ENCODE data around the gene WBP1.
"Not testable (repeated sequence)": the region's sequence is repeated elsewhere in the genome, so short reads cannot be mapped to it uniquely, and the experiment has no call there.

The WBP1 gene

DNA sequence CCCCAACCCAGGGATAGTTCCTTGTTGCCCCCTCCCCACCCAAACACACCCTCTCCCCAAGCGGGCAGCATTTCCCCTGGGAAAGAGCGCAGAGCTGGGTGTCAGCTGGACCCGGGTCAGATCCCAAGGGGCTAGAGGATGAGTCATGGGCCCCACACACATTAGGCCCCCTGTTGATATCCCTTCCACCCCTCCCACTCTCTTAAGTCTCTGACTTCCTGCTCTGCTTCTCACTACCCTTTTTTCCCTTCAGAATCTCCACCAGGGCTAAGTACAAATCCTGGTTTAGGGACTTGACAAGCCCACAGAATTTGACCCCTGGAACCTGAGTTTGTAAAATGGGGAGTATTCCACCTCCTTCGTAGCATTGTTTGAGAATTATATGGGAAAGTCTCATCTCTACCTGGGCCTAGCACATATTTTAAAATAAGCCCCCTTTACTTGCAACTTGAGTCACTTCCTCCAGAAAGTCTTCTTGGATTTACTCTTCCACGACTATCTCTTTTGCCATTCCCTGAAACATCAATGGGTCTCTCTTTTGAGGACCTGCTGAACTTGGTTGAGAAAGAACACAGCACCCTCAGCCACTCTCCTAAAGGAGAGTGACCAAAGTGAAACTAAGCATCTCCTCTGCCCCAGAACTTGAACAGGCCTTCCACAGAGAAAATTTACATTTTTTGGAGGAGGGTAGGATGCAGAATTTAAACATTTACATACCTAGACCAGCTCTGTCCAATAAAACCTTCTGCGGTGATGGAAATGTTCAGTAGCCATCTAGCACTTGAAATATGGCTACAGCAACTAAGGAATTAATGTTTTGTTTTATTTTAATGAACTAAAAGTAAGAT lies 21.2 kb upstream of the WBP1 start:
- Histone ChIP-seq H3K4me3 (no peak overlapping the region), H3K36me3 (replicated peaks) (no peaks in the 10 kb centered on the region; the same call in 1 of the 2 replicates), H3K4me1 (peaks cover 19% of the 10 kb centered on the region), H3K27me3 (ENCODE audit: low read depth) (no peaks in the 10 kb centered on the region), H3K9me3 (no peaks in the 10 kb centered on the region)
- no peak for DNase-seq (ENCODE audit: low spot score in 2 of 2)
- in situ Hi-C loops (cut with MboI; ENCODE audit: low sequenced_read_pairs), result no loop called here

DNA sequence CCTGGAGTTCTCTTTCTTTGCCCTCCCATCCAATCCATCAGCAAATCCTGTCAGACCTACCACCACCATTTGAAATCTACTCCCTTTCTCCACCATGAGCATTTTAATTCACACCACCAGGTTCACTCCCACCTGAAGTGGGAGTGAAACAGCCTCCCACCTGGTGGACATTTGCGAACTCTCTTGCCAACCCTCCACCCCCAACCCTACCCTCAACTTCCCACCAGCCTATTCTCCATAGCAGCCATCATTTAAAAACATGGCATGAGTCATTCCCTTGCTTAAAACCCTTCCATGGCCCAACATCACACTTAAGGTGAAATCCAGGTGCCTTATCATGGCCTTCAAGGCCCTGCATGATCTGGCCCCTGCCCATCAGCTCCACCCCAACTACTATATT lies 20.0 kb upstream of the WBP1 start:
- H3K4me3 ChIP-seq, result no peak overlapping the region
- no peaks in the 10 kb centered on the region; the same call in 1 of the 2 replicates for H3K36me3 ChIP-seq (replicated peaks)
- in situ Hi-C loops (cut with MboI; ENCODE audit: low sequenced_read_pairs), result no loop called here
- DNase-seq (ENCODE audit: low spot score in 2 of 2), result no peak
- H3K4me1 ChIP-seq, result peaks cover 19% of the 10 kb centered on the region
- H3K9me3 ChIP-seq, result no peaks in the 10 kb centered on the region
- H3K27me3 ChIP-seq (ENCODE audit: low read depth), result no peaks in the 10 kb centered on the region

DNA sequence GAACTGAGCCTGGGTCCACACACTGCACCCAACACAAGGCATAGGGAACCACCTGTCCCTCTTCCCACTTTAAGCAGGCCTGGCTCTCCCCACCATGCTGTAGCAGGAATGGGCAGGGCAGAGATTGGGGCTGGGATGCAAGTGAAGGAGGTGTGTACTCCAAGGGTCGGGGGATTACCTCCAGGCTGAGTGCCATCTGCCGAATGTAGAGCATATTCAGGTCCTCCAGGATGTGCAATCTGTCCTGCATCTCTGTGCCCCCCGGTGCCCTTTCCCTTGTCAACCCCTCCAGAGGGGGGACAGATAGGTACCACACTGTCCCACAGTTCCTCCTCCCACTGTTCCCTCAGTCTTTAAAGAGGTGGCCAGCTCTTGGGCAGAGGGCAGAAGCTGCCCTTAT lies 18.9 kb upstream of the WBP1 start:
- Histone ChIP-seq H3K9me3 (no peaks in the 10 kb centered on the region), H3K4me3 (peak overlapping the region; percentile 41), H3K4me1 (peaks cover 25% of the 10 kb centered on the region), H3K36me3 (replicated peaks) (no peaks in the 10 kb centered on the region; the same call in 1 of the 2 replicates), H3K27me3 (ENCODE audit: low read depth) (no peaks in the 10 kb centered on the region)
- DNase-seq (ENCODE audit: low spot score in 2 of 2), result no peak
- in situ Hi-C loops (cut with MboI; ENCODE audit: low sequenced_read_pairs), result no loop called here

DNA sequence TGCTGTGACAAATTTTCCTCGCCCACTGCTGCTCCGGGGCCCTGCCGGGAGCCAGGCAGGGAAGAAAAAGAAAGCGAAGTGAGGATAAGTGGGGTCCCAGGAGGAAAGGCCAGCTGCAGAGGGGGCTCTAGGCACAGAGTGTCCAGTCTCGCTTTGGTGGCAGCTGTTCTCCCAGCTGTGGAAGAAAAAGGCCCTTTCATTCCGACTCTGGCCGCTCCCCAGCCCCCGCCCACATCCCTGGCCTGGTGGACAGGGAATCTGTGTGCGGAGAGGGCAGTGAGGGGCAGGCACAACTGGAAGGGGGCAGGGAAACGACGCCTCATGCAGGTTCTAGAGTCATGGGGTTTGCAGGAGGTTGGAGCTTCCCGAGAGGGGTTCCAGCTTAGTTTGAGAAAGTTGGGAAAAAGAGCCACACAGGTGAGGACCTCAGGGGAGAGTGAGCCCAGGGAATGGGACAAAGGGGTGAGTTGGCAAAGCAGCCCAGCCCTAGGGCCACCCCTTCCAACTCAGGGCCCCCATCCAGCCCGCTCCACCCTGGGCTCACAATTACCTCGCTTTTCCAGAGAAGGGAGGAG lies 18.3 kb upstream of the WBP1 start:
- in situ Hi-C loops (cut with MboI; ENCODE audit: low sequenced_read_pairs), result no loop called here
- Histone ChIP-seq H3K4me3 (peak overlapping the region; percentile 41), H3K27me3 (ENCODE audit: low read depth) (no peaks in the 10 kb centered on the region), H3K9me3 (no peaks in the 10 kb centered on the region), H3K36me3 (replicated peaks) (no peaks in the 10 kb centered on the region; the same call in 1 of the 2 replicates), H3K4me1 (peaks cover 26% of the 10 kb centered on the region)
- peak in 1 of 2 experiments; percentile 61 for DNase-seq (ENCODE audit: low spot score in 2 of 2)

DNA sequence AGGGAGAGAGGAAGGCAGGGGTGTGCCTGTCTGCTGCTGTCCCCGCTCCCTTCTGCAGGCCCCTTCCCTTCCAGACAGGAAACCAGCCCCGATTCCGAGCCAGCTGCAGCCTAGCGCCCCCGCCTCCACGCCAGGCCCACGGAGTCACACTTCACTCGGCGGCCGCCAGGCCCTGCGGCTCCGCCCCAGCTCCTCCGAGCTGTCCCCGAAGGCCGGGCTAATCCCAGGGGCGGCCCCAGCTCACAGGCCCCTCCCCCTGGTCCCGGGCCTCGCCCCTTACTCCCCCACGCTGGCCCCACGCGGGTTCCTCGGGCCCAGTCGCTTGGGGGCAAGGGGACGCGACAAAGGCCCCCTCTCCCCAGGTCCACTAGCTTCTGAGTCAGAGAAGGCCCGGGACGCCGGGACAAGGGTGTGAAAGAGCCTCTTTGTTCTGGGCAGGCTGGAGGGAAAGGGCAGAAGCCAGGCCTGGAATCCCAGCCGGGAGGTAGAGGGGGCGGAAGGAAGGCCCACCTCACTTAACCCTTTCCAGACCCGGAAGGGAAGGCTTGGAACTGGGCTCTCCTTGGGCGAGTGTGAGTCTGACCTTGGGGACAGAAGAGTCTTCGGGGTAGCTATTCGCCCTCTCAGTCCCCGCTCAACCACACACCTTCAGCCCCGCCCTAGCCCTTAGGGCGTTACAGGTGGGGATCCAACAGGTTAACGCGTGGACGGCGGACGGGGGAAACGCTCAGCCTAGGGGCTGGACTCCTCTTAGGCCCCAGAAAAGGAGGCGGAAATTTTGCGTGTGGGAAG lies 17.7 kb upstream of the WBP1 start:
- in situ Hi-C loops (cut with MboI; ENCODE audit: low sequenced_read_pairs), result no loop called here
- Histone ChIP-seq H3K4me3 (peak overlapping the region; percentile 41), H3K9me3 (no peaks in the 10 kb centered on the region), H3K27me3 (ENCODE audit: low read depth) (no peaks in the 10 kb centered on the region), H3K36me3 (replicated peaks) (no peaks in the 10 kb centered on the region; the same call in 1 of the 2 replicates), H3K4me1 (peaks cover 26% of the 10 kb centered on the region)
- DNase-seq (ENCODE audit: low spot score in 2 of 2), result peak; percentile 64 to 91

DNA sequence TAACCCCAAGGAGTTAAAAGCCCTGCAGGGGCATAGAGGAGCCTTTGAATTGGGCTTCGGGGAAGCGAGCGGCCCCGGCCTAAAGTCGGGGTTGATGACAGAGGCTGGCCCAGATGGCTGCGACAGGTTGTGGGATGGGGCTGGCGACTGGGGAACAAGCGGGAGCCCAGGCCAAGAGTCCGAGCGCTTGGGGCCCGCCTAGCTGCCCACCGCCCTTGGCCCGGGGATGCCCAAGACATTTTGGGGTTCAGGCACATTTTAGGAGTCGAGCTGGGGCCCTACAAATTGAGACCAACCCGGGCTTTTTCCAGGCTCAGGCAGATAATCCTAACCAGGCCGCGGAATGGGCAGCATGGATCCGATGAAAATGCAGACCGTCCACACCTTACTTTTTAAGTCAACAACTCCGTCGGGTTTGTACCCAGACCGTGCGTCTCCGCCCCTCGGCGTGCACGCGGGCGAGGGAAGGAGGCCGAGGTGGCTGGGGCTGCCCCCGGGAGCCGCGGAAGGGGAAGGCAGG lies 17.0 kb upstream of the WBP1 start:
- H3K27me3 ChIP-seq (ENCODE audit: low read depth), result no peaks in the 10 kb centered on the region
- no peaks in the 10 kb centered on the region; the same call in 1 of the 2 replicates for H3K36me3 ChIP-seq (replicated peaks)
- H3K4me1 ChIP-seq, result peaks cover 26% of the 10 kb centered on the region
- H3K4me3 ChIP-seq, result no peak overlapping the region
- in situ Hi-C loops (cut with MboI; ENCODE audit: low sequenced_read_pairs), result no loop called here
- no peaks in the 10 kb centered on the region for H3K9me3 ChIP-seq
- no peak for DNase-seq (ENCODE audit: low spot score in 2 of 2)

DNA sequence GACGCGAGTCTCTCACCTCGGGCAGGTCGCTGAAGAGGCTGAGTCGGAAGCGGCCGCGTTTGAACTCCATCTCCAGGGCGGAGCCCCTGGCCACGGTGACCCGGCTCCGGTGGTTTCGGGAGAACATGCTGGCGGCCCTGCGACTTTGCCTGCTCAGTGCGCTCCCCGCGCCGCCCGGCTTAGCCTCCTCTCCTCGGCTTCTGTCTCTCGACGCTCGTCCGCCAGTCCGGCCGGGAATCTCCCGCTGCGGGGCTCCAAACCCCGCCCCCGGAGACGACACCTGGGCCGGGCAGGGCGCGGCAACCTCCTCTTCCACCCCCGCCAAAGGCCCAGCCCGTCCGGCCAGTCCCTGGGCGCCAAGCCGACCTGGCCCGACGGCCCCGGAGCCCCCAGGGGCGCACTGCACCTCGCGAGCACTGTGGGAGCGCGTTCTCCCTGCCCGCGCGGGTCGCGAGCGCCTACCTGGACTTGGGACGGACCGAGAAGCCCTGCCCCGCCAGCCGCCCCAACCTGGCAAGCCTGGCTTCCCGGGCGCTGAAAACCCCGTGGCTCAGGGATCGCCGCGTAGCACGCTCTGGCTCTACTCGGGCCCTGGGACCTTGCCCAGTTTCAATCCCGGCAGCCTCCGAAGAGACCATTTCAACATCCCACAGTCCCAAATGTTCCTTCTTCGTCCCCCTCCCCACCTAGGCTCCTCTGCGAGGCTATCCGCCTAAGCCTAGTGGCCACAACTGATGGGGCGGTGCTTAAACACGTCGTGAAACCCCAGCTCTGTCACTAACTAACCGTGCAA lies 16.4 kb upstream of the WBP1 start, which contains the start of gene RTKN:
RTKN (minus strand) TSS at position 248 of the 793 bp plus-strand sequence; CDS start at position 127, 121 bp downstream.
- in situ Hi-C loops (cut with MboI; ENCODE audit: low sequenced_read_pairs), result no loop called here
- H3K36me3 ChIP-seq (replicated peaks), result no peaks in the 10 kb centered on the region; the same call in 1 of the 2 replicates
- H3K4me3 ChIP-seq, result no peak within 1 kb of the TSS; the same call in 1 of the 2 replicates
- no peaks in the 10 kb centered on the region for H3K27me3 ChIP-seq (ENCODE audit: low read depth)
- DNase-seq (ENCODE audit: low spot score in 2 of 2), result no peak
- peaks cover 26% of the 10 kb centered on the region for H3K4me1 ChIP-seq
- H3K9me3 ChIP-seq, result no peaks in the 10 kb centered on the region

DNA sequence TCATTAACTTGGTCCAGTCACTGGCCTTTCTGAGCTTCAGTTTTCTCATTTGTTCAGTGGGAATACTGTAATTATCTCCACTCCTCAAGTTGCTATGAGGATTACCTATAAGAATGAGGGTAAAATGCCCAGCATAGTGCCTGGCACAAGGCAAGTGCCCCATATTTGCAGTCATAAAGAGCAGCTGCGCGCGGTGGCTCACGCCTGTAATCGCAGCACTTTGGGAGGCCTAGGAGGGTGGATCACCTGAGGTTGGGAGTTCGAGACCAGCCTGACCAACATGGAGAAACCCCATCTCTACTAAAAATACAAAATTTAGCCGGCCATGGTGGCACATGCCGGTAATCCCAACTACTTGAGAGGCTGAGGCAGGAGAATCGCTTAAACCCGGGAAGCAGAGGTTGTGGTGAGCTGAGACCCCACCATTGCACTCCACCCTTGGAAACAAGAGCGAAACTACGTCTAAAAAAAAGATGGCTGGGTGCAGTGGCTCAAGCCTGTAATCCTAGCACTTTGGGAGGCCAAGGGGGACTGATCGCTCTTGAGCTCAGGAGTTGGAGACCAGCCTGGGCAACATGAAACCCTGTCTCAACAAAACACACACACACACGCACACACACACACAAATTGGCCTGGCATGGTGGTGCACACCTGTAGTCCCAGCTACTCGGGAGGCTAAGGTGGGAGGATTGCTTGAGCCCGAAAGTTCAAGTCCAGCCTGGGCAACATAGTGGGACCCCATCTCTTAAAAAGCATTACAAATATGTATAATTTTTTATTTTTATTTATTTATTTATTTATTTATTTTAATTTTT lies 15.5 kb upstream of the WBP1 start:
- H3K9me3 ChIP-seq; H3K27me3 ChIP-seq (ENCODE audit: low read depth); H3K36me3 ChIP-seq (replicated peaks); DNase-seq (ENCODE audit: low spot score in 2 of 2); in situ Hi-C loops (cut with MboI; ENCODE audit: low sequenced_read_pairs); H3K4me3 ChIP-seq: not testable (repeated sequence)
- H3K4me1 ChIP-seq, result peaks cover 26% of the 10 kb centered on the region

DNA sequence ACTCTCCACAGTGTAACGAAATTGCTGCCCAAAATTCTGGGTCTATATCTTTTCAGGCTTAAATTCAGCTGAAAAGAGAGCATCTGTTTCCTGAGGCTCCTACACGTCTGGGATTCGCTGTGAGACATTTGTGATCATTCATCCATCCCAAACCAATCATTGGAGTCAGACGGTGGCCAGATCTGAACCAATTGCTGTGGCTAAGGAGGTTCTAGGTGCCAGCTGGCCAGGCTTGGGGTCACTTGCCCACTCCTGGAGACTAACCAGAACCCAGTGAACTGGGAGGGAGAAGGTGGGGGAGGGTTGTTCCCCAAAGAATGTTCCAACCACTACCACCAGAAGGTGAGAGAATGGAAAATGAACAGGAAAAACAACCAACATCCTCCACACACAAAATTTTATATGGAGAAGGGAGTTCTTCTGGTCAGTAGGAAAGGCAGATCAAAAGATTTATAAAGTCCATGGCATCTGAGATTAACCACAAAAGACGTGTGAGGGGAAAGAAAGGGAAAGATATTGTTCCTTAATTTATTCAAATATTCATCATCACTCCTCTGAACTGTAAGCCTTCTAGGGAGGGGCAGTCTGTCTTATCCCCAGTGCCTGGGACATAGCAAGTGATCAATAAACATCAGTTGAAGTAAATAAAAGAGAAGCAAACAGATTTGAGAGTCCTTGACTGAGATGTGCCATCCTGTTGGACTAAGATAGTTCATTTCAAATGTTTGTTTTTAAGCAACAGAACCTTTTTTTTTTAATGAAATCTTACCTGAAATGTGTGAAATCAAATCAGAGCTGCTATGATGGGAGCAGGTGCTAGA lies 13.5 kb upstream of the WBP1 start:
- Histone ChIP-seq H3K4me3 (no peak overlapping the region), H3K4me1 (peaks cover 16% of the 10 kb centered on the region), H3K9me3 (no peaks in the 10 kb centered on the region), H3K27me3 (ENCODE audit: low read depth) (no peaks in the 10 kb centered on the region), H3K36me3 (replicated peaks) (no peaks in the 10 kb centered on the region)
- DNase-seq (ENCODE audit: low spot score in 2 of 2), result no peak
- in situ Hi-C loops (cut with MboI; ENCODE audit: low sequenced_read_pairs), result no loop called here

DNA sequence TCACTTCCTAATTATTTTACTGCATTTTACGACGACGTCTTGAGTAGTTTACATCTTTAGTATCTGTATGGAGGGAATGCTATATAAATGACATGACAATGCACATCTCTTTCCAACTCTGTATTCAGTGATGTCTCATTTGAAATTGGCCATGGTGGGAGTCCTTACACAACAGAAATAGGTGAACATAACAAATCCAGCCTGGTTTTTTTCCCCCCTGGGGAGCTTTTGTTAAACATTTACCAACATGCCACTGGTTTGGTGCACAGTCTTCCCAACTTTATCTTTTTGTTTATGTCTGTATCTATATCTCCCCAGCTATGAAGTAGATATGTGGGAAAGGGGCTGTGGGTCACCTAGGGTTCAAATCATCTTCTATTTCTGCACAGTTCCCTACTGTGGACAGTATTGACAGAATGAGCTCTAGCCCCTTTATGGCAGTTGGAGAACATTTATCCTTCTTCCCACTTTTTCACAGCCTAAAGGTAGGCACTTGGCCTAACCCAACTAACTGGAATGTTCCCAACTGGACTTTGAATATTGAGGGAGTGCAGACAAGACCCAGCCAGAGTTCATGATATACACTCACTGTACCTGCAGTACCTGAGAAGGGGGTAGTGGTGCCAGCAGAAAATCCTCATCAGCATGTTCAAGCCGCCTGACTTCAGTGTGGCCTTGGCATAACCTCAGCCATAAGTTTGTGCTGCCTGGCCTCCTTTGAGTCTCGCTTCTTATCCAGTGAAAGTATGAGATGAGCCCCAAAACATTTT lies 10.8 kb upstream of the WBP1 start:
- peaks cover 6% of the 10 kb centered on the region; the same call in 1 of the 2 replicates for H3K4me1 ChIP-seq
- no peaks in the 10 kb centered on the region for H3K36me3 ChIP-seq (replicated peaks)
- H3K4me3 ChIP-seq, result no peak overlapping the region
- H3K9me3 ChIP-seq, result no peaks in the 10 kb centered on the region
- in situ Hi-C loops (cut with MboI; ENCODE audit: low sequenced_read_pairs), result no loop called here
- H3K27me3 ChIP-seq (ENCODE audit: low read depth), result no peaks in the 10 kb centered on the region
- no peak for DNase-seq (ENCODE audit: low spot score in 2 of 2)

DNA sequence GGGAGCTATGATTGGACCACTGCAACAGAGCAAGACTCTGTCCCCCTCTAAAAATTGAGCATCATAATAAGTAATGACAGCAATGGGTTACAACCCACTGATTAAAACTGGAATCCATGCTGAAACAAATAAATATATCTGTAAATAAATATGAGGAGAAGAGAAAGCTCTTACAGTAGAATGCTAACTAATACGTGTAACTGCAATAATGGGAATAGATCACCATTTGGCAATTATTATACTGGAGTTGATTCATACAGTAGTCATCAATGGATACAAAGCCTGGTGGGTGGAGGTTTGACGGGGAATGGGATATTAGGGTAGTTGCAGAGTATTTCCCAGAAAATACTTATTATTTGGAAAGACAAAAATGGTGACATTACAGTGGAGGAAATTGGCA lies 9.5 kb upstream of the WBP1 start:
- Histone ChIP-seq H3K9me3 (no peaks in the 10 kb centered on the region), H3K27me3 (ENCODE audit: low read depth) (no peaks in the 10 kb centered on the region), H3K36me3 (replicated peaks) (no peaks in the 10 kb centered on the region), H3K4me3 (no peak overlapping the region), H3K4me1 (peaks cover 6% of the 10 kb centered on the region; the same call in 1 of the 2 replicates)
- in situ Hi-C loops (cut with MboI; ENCODE audit: low sequenced_read_pairs), result no loop called here
- no peak for DNase-seq (ENCODE audit: low spot score in 2 of 2)

Measured in HAP-1 (cell line).